ENCODE measurements around the gene PRPF40A.

GRCh38 chr2:152762202-152762601, 44.9 kb upstream of the PRPF40A start:
- no peak for TF ChIP-seq CTCF (IDR thresholded peaks at IDR 0.05)
- no peak for TF ChIP-seq POLR2A (IDR thresholded peaks at IDR 0.05)

Data from right lobe of liver (tissue), 4 donors.